Cortex of kidney (tissue), 1 donor: ENCODE data around the gene CACNG3.
"Not testable (repeated sequence)": the region's sequence is repeated elsewhere in the genome, so short reads cannot be mapped to it uniquely, and the experiment has no call there.

Experiments
- DNase-seq: peaks from one replicate; lab custom pipeline; 2025; lab: John Stamatoyannopoulos, UW

The CACNG3 gene

GRCh38 chr16:24279982-24280515 is 23.9 kb downstream of the CACNG3 start:
- no peak for DNase-seq

- DNase-seq: no peak
These were observed 25.3 kb downstream of the CACNG3 start for GRCh38 chr16:24281466-24281865.

- no peak for DNase-seq
These were observed 26.0 kb downstream of the CACNG3 start for GRCh38 chr16:24282141-24282540.

GRCh38 chr16:24286741-24287405 is 30.7 kb downstream of the CACNG3 start:
- no peak for DNase-seq

- no peak for DNase-seq
These were observed 32.4 kb downstream of the CACNG3 start for GRCh38 chr16:24288516-24288915.

GRCh38 chr16:24289166-24289700 is 33.1 kb downstream of the CACNG3 start:
- DNase-seq: no peak

GRCh38 chr16:24291932-24292331 is 35.8 kb downstream of the CACNG3 start:
- no peak for DNase-seq

- DNase-seq: no peak
These were observed 38.0 kb downstream of the CACNG3 start for GRCh38 chr16:24294131-24294530.

- no peak for DNase-seq
These were observed 41.2 kb downstream of the CACNG3 start for GRCh38 chr16:24297375-24297774.

GRCh38 chr16:24298548-24299167 is 42.5 kb downstream of the CACNG3 start:
- DNase-seq: no peak

- DNase-seq: not testable (repeated sequence)
These were observed 44.6 kb downstream of the CACNG3 start for GRCh38 chr16:24300750-24301149.

GRCh38 chr16:24302636-24303035 is 46.5 kb downstream of the CACNG3 start:
- no peak for DNase-seq

GRCh38 chr16:24308200-24308599 is 52.1 kb downstream of the CACNG3 start:
- DNase-seq: no peak

GRCh38 chr16:24309258-24310142 is 53.4 kb downstream of the CACNG3 start:
- DNase-seq: no peak

GRCh38 chr16:24315343-24315742 is 59.2 kb downstream of the CACNG3 start:
- DNase-seq: no peak

- DNase-seq: no peak
These were observed 62.5 kb downstream of the CACNG3 start for GRCh38 chr16:24318680-24319079.

- no peak for DNase-seq
These were observed 63.1 kb downstream of the CACNG3 start for GRCh38 chr16:24319126-24319814.

GRCh38 chr16:24322106-24322505 is 66.0 kb downstream of the CACNG3 start:
- DNase-seq: no peak

GRCh38 chr16:24324421-24324820 is 68.3 kb downstream of the CACNG3 start:
- DNase-seq: no peak

- DNase-seq: no peak
These were observed 72.8 kb downstream of the CACNG3 start for GRCh38 chr16:24328835-24329452.

- no peak for DNase-seq
These were observed 76.0 kb downstream of the CACNG3 start for GRCh38 chr16:24332178-24332577.
